Effector memory CD8-positive, alpha-beta T cell (primary cell): ENCODE data around the gene PAXX.
"Not testable (repeated sequence)": the region's sequence is repeated elsewhere in the genome, so short reads cannot be mapped to it uniquely, and the experiment has no call there.

Experiments used
- ATAC-seq: fragments of 150-1000 bp; cut with Tn5 transposase; replicated peaks from 2 replicates; pipeline ENCODE4 v1.10.0; 2021; ENCODE audit warnings: mild to moderate bottlenecking, moderate library complexity
- DNase-seq, 3 experiments: peaks; one replicate each; pipeline ENCODE4 v3.0.0; 2021
- H3K27ac Mint-ChIP-seq, 2 donors: one replicate each; pipeline ENCODE4 v1.8.0; 2022; ENCODE audit warnings: mild to moderate bottlenecking in 2 of 2, mixed read lengths in 2 of 2, moderate library complexity in 2 of 2
- H3K27me3 Mint-ChIP-seq, 2 donors: one replicate each; pipeline ENCODE4 v1.8.0; 2022; ENCODE audit warnings: mixed read lengths in 2 of 2
- H3K36me3 Mint-ChIP-seq: one replicate; pipeline ENCODE4 v1.8.0; 2022; ENCODE audit warnings: mild to moderate bottlenecking, moderate library complexity, mixed read lengths; ENCODE audit not compliant: insufficient read depth
- H3K4me1 Mint-ChIP-seq, 2 donors: one replicate each; pipeline ENCODE4 v1.8.0; 2022; ENCODE audit warnings: low read depth in 2 of 2, mixed read lengths in 2 of 2
- H3K4me3 Mint-ChIP-seq, 2 donors: one replicate each; pipeline ENCODE4 v1.8.0; 2022; ENCODE audit warnings: mild to moderate bottlenecking in 2 of 2, mixed read lengths in 2 of 2, moderate library complexity in 2 of 2
- H3K9me3 Mint-ChIP-seq, 2 donors: one replicate each; pipeline ENCODE4 v1.8.0; 2022; ENCODE audit warnings: mixed read lengths in 2 of 2

Gene PAXX

GRCh38 chr9:137001857-137002645 is 9.8 kb downstream of the PAXX start:
- DNase-seq (no peak), ATAC-seq (no peak)
- Mint-ChIP-seq H3K36me3 (peaks cover 26% of the 10 kb centered on the region), H3K4me3 (peak overlapping the region in 1 of 2 donors; percentile 46), H3K27ac (no peak overlapping the region), H3K9me3 (no peaks in the 10 kb centered on the region), H3K4me1 (peaks cover 39% of the 10 kb centered on the region in 2 donors), H3K27me3 (no peaks in the 10 kb centered on the region)

GRCh38 chr9:137002646-137003041 is 10.4 kb downstream of the PAXX start:
- ATAC-seq (no peak), DNase-seq (no peak)
- Mint-ChIP-seq H3K4me3 (peak overlapping the region in 1 of 2 donors; percentile 46), H3K4me1 (peaks cover 34 to 35% of the 10 kb centered on the region in 2 donors), H3K9me3 (no peaks in the 10 kb centered on the region), H3K27ac (no peak overlapping the region), H3K36me3 (peaks cover 26% of the 10 kb centered on the region), H3K27me3 (no peaks in the 10 kb centered on the region)

GRCh38 chr9:137004285-137004684 is 12.1 kb downstream of the PAXX start:
- Mint-ChIP-seq H3K36me3 (peaks cover 18% of the 10 kb centered on the region), H3K27ac (peak overlapping the region in 1 of 2 donors; percentile 21), H3K4me1 (peaks cover 21% of the 10 kb centered on the region in 2 donors)
- not testable (repeated sequence) for DNase-seq, H3K9me3 Mint-ChIP-seq, H3K27me3 Mint-ChIP-seq, ATAC-seq, H3K4me3 Mint-ChIP-seq

- Mint-ChIP-seq H3K4me3 (peak overlapping the region; percentile 33 to 51), H3K27ac (peak overlapping the region in 1 of 2 donors; percentile 74), H3K9me3 (no peaks in the 10 kb centered on the region), H3K27me3 (no peaks in the 10 kb centered on the region), H3K36me3 (peaks cover 18% of the 10 kb centered on the region), H3K4me1 (peaks cover 11 to 12% of the 10 kb centered on the region in 2 donors)
- DNase-seq, result no peak
- ATAC-seq, result peak; percentile 17
Observed at GRCh38 chr9:137006116-137007003, 14.1 kb downstream of the PAXX start.

- DNase-seq (no peak), ATAC-seq (no peak)
- peaks cover 11 to 12% of the 10 kb centered on the region in 2 donors for H3K4me1 Mint-ChIP-seq
- H3K4me3 Mint-ChIP-seq, result no peak overlapping the region
- H3K27me3 Mint-ChIP-seq, result no peaks in the 10 kb centered on the region
- H3K9me3 Mint-ChIP-seq, result no peaks in the 10 kb centered on the region
- H3K36me3 Mint-ChIP-seq, result peaks cover 22% of the 10 kb centered on the region
- peak overlapping the region in 1 of 2 donors; percentile 67 for H3K27ac Mint-ChIP-seq
Observed at GRCh38 chr9:137007108-137007815, 15.0 kb downstream of the PAXX start.

- no peak for ATAC-seq
- Mint-ChIP-seq H3K27me3 (no peaks in the 10 kb centered on the region), H3K9me3 (no peaks in the 10 kb centered on the region), H3K4me1 (peaks cover 11 to 12% of the 10 kb centered on the region in 2 donors), H3K36me3 (peaks cover 22% of the 10 kb centered on the region), H3K4me3 (no peak overlapping the region), H3K27ac (peak overlapping the region in 1 of 2 donors; percentile 67)
- no peak for DNase-seq
Observed at GRCh38 chr9:137007816-137008270, 15.6 kb downstream of the PAXX start.

- Mint-ChIP-seq H3K36me3 (peaks cover 22% of the 10 kb centered on the region), H3K27ac (no peak overlapping the region), H3K4me3 (no peak overlapping the region), H3K9me3 (no peaks in the 10 kb centered on the region), H3K27me3 (no peaks in the 10 kb centered on the region), H3K4me1 (peaks cover 11 to 12% of the 10 kb centered on the region in 2 donors)
- no peak for DNase-seq
- no peak for ATAC-seq
Observed at GRCh38 chr9:137008312-137008711, 16.1 kb downstream of the PAXX start.

GRCh38 chr9:137009217-137009616 is 17.0 kb downstream of the PAXX start:
- Mint-ChIP-seq H3K4me3 (no peak overlapping the region), H3K27ac (no peak overlapping the region), H3K36me3 (peaks cover 22% of the 10 kb centered on the region), H3K27me3 (no peaks in the 10 kb centered on the region), H3K4me1 (peaks cover 11 to 12% of the 10 kb centered on the region in 2 donors), H3K9me3 (no peaks in the 10 kb centered on the region)
- ATAC-seq (no peak), DNase-seq (no peak)

GRCh38 chr9:137009938-137010732 is 17.9 kb downstream of the PAXX start:
- no peaks in the 10 kb centered on the region for H3K27me3 Mint-ChIP-seq
- peaks cover 6 to 7% of the 10 kb centered on the region in 2 donors for H3K4me1 Mint-ChIP-seq
- peaks cover 17% of the 10 kb centered on the region for H3K36me3 Mint-ChIP-seq
- H3K4me3 Mint-ChIP-seq, result no peak overlapping the region
- H3K9me3 Mint-ChIP-seq, result no peaks in the 10 kb centered on the region
- no peak for DNase-seq
- H3K27ac Mint-ChIP-seq, result no peak overlapping the region
- ATAC-seq, result no peak

GRCh38 chr9:137011156-137011555 is 18.9 kb downstream of the PAXX start:
- Mint-ChIP-seq H3K27ac (no peak overlapping the region), H3K4me1 (peaks cover 5 to 6% of the 10 kb centered on the region in 2 donors), H3K36me3 (peaks cover 17% of the 10 kb centered on the region), H3K4me3 (no peak overlapping the region), H3K27me3 (no peaks in the 10 kb centered on the region), H3K9me3 (no peaks in the 10 kb centered on the region)
- no peak for ATAC-seq
- no peak for DNase-seq

GRCh38 chr9:137011907-137012675 is 19.9 kb downstream of the PAXX start:
- peaks cover 10% of the 10 kb centered on the region for H3K36me3 Mint-ChIP-seq
- ATAC-seq (no peak), DNase-seq (no peak)
- H3K4me3 Mint-ChIP-seq, result no peak overlapping the region
- H3K9me3 Mint-ChIP-seq, result no peaks in the 10 kb centered on the region
- H3K27me3 Mint-ChIP-seq, result no peaks in the 10 kb centered on the region
- no peaks in the 10 kb centered on the region for H3K4me1 Mint-ChIP-seq
- no peak overlapping the region for H3K27ac Mint-ChIP-seq
